ENCODE results near the gene SOX6.

The SOX6 gene

GRCh38 chr11:16191212-16191867, 165.0 kb downstream of the SOX6 start:
- no peak for DNase-seq (ENCODE audit: low read depth)

DNA sequence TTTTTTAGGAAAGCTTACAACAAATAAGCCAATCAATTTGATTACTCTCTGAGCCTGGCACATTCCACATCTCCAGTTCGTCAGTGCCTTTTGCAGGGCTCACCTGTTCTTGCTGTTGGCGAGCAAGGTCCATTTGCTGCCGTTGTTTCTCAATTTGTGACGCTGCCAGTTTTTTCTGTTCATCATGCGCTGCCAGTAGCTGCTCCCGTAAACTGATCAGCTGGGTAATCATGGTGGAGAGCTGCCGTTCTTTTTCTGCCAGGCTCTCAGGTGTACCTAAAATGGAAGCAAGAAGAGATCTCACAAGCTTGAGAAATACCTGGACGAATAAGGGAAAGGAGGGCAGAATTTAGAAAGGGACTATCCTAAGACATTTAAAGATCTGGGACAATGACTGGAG, 169.7 kb downstream of the SOX6 start:
- no peak for DNase-seq (ENCODE audit: low read depth)

DNA sequence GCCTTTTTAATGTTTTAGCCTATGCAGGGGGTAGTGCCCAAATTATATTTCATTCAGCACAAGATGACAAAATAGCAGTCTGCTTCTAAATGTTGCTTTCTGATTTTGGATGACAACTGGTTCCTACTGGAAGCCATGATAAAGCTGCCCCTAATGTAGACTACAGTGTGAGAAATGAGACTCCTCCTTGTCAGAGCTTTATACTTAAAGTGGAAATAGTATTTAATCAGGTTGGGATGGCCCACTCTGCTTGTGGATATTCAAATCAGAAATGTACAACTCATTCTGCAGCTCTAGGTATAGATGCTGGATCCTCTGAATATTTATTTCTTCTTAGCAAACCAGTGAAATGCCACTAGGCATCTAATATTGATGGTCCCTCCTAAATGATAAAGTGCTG, 171.3 kb downstream of the SOX6 start:
- DNase-seq (ENCODE audit: low read depth), result no peak

DNA sequence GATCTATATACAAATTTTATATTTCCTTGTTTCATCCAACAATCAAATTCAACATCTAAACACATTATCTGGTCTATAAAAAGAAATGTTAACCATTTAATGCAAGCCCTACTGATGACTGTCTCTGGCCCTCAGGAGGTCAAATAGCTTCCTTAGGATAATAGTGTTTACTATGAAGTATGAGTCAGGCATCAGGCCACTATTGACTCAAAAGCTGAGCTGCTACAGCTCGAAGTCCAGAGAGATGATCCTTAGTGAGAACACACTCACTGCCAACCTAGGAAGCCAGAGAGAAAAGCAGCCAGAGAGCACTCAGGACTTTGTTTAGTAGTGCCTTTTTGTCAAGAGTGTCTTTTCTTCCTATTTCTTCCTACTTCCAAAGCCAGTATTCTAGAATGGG, 171.8 kb downstream of the SOX6 start:
- DNase-seq (ENCODE audit: low read depth), result peak; percentile 69

DNA sequence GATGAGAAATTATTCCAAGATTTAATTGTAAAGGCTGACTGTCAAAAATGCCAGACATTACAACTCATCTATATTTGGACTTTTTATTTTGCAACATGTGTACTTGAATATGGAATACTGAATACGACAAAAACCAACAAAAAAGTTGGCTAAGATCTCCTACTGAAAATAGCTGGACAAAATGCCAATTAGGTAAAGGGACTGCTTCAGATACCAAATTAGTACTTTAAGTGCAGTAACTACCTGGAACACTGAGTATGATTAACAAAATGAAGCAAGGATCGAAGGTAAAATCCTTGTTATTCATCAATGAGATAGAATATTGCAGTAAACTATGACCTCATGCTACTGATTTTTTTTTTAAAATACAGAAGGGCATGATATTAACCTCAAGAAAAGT, 173.8 kb downstream of the SOX6 start:
- no peak for DNase-seq (ENCODE audit: low read depth)

DNA sequence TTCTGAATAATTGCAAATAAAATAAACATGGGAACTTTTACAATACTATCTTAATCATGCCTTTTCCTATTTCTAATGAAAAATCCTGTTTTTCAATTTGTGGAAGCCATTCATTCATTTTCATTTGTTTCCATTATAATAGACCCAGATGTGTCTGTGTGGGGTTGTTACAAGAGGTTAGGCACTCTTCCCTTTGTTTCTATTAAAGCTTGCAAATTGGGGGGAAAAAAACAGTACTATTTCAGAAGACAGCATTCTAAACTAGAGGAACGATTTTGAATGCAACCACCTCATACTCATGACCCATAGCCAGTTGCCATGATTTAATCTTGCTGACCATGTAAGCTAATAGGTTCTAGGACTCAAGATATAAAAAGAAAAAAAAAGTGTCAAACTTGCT, 175.5 kb downstream of the SOX6 start:
- DNase-seq (ENCODE audit: low read depth), result no peak

DNA sequence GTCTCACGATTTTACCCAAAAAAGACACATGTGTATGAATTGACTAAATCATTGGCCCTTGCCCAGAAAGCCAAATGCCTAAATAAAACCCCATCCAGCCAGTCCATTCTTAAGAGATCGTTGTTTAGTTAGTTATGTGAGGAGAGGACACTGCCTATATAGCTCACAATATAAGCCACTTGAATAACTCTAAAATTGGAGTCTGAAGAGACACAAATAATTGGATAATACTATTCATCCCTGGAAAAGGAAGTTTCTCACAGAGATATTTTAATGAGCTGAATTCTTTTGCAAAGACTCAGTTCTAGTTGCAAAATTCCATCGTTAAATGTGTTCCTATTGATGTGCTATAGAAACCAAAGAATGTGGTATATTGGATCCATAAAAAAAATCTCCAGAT, 176.7 kb downstream of the SOX6 start:
- DNase-seq (ENCODE audit: low read depth), result no peak

DNA sequence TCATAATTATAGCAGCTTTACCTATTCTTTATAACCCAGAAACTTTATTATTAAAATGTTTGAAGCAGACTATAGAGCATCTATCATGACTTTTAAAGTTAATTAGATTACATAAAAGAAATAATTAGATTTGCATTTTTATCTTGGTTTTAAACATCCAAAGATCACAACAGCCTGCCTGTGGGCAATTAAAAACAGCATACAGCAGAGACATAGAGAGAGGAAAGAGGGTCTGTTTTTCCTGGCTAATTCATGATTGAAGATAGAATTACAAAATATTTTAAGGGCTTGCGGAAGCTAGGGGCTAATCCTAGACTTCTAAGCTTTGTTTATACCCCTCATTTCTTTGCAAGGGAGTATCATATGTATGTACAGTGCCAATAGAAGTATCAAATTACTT, 178.1 kb downstream of the SOX6 start:
- DNase-seq (ENCODE audit: low read depth), result no peak

- no peak for DNase-seq (ENCODE audit: low read depth)
Measured at GRCh38 chr11:16177688-16178087, 178.7 kb downstream of the SOX6 start.

DNA sequence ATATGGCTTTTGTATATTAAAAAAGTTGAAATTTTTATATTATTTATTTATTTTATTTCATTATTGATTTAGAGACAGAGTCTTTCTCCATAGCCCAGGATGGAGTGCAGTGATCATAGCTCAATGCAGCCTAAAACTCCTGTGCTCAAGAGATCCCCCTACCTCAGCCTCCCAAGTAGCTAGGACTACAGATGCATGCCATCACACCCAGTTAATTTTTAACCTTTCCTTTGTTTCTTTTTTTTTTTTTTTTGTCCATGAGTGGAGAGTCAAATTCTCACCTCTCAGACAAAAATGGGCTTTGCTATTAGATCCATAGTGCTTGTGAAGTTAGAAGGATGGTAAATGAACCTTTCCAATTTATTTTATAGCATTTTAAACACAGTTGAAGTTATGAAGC, 182.5 kb downstream of the SOX6 start:
- DNase-seq (ENCODE audit: low read depth), result no peak

DNA sequence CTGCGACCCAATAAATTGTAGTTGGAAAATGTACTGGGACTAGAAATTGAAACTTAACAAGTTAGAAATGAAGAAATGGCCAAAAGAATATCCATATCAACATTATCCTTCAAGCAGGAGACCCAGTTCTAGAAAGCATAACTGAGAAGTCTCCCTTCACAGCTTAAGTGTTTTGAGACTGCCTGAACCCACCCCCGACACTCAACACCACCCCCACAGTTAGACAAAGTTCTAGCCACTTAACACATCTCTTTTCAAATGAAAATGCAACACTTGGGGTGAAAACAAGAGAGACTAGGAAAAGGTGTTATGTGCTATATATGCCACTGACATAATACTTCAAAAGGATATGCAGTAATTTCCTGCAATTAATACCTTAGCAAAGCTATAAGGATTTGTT, 184.5 kb downstream of the SOX6 start:
- no peak for DNase-seq (ENCODE audit: low read depth)

GRCh38 chr11:16169956-16170847, 186.1 kb downstream of the SOX6 start:
- no peak for DNase-seq (ENCODE audit: low read depth)

DNA sequence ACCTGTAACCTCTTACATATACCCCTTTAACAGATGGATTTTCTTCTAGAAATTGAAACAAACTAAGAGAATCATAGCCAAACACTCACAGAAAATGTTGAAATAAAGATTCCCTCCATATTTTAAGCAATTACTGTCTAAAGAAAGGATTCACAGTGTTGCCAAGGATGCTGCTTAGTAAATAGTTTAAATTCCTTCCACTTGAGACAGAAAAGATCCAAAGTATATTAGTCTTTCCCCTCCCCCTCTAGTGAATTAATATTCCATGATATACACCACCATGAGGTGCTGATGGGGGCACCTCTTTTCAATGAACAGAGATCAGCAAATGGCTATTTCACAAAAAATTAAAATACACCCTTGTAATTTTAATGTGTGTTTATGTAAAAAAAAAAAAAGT, 186.8 kb downstream of the SOX6 start:
- DNase-seq (ENCODE audit: low read depth), result no peak

DNA sequence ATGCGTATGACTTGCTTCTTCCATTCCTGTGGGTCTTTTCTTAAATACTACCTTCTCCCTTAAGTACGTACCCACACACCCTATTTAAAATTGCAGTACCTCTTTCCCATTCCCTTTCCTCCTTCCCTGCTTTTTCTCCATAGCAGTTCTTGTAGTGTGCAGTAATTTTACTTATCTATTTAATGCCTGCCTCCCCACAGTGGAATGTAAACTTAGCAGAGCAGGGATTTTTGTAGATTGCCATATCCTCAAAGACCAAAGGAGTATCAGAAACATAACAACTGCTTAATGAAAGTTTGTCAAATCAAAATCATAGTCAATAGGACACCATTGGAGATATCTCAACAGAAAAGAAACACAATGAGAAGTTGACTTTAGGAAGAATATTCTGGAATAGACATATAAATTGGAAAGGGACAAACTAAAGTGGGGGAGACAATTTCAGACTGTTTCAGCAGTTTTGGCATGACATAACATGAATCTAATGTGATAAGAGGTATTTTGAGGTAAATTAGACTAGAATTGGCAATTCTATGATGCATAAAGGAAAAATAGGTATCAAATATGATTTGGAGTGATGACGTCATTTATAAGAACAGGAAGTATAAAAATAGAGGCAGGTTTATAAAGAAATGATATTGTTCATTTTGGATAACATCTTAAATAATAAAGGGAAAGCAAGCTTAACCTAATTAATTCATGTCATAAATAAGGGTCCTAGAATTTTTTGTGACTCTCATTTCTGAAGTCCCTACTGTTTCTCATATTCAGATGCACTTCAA, 188.4 kb downstream of the SOX6 start:
- DNase-seq (ENCODE audit: low read depth), result no peak

- DNase-seq (ENCODE audit: low read depth), result no peak
Measured at GRCh38 chr11:16166571-16166970, 189.8 kb downstream of the SOX6 start.

- DNase-seq (ENCODE audit: low read depth), result no peak
Measured at GRCh38 chr11:16160146-16160545, 196.2 kb downstream of the SOX6 start.

DNA sequence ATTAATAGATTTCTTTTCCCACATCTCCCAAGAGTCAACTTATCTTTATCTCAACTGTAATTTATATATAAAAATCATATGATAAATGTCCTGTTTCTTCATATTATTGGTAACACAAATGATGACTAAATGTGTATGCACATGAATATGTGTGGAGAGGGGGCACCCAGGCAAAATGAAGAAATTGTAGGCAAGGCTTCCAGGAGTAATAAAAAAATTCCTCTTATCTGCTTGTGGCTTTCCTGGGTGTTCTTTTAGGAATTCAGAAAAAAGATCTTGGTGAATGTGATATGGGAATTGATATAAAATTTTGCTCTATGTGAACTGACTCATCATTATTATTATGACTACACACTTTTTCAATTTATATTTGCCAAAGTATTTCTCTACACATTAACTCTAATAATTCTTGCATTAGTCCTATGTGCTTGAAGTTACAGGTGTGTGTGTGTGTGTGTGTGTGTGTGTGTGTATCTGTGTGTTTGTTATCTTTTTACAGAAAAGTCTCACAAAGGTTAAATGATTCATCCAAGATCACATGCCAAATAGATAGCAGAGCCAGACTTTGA, 197.8 kb downstream of the SOX6 start:
- DNase-seq (ENCODE audit: low read depth), result no peak

DNA sequence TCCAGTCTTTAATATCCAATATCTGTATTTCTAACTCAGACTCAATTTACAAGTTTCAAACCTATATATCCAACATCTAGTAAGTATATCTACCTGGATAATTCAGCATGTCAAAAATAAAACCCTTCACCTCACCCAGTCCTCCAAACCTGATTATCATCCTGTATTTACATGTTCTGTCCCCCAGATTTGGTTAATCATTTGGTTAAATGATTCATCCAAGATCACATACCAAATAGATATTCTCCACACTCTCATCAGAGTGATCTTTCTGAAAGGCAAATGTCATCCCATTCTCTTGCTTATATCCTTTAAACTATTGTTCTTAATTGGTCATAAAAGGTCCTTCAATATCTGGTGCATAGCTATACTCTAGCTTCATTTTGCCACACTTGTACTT, 199.0 kb downstream of the SOX6 start:
- DNase-seq (ENCODE audit: low read depth), result no peak

DNA sequence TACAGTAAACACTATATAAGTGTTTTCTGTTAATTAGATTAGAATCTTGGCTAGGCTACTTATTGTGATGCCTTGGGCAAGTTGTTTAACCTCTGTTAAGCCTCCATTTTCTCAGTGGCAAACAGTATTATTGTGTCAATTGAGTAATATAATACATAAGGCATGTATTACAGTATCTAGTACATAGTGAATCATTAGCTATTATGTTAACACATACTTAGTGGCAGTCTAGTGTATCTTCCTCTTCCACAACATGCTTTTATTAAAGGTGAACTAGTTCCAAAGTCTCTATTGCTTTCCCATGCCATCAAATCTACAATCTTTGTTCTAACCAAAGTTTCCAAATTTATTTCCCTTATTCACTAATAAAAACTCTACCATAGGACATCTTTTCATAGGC, 200.9 kb downstream of the SOX6 start:
- DNase-seq (ENCODE audit: low read depth), result no peak

DNA sequence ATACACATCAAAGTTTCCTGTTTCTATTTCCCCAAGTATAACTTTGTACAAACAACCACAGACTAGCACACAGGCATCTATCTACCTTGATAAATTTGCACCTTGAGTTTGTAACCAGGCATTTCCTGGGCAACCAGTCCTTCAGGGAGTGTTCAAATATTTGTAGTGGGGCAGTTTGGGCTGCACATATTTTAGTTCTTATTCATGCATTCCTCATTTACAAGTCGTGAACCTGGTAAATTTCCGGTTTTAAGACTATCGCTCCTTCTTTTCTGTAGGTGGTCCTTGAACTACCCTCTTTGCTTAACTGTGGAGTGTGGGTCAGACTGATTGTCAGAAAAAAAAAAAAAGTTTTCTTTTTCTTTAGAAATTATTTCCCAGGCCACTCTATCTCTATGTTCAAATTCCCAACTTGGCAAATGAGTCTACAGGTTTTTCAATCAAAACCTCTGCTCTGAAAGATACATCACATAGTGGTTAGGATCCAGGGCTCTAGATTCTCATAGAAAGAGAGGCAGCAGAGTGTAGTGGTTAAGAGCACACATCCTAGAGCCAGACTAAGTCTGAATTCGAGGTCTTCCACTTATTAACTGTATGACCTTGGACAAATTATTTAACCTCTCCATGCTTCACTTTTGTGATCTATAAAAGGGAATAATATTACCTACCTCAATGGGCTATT, 201.5 kb downstream of the SOX6 start:
- no peak for DNase-seq (ENCODE audit: low read depth)

DNA sequence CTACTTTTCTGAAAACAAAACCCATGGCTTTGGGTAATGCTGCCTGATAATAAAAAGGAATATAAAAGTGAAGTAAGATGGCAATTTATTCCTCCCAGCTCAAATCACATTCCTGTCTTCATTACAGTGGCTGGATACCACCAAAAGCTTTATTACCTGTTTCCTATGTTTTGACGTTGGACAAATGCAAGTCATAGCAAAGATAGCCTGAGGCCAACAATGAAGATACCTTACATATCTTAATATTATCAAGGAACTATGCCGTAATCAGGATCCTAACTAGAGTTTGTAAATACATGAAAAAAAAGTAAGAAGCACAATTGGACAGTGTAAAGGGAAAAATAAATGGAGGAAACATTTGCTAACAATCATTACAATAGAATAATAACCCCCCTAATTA, 202.4 kb downstream of the SOX6 start:
- no peak for DNase-seq (ENCODE audit: low read depth)

DNA sequence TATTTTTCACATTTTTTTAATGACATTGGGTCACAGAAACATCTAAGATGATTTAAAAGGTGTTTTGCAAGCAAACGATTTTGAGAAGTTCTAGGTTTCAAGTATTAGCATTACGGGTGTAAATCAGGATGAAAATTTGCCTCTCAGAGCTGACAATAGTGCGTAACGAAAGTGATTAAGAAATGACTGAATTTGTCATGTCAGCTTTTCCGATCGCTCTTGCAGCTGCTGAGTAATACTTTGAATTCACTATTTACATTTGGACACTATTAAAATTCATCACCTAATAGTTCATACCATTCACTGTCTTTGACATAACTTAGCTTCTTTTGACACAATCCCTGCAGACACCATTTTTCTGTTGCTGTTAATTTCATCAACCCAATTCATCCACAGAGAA, 205.2 kb downstream of the SOX6 start:
- DNase-seq (ENCODE audit: low read depth), result no peak

Data from stromal cell of bone marrow (primary cell).